Fibroblast of skin of right quadriceps (primary cell): ENCODE measurements around the gene SERPINA3.
"Not testable (repeated sequence)": the region's sequence is repeated elsewhere in the genome, so short reads cannot be mapped to it uniquely, and the experiment has no call there.

Experiments used
- DNase-seq: peaks from one replicate; pipeline ENCODE4 v3.0.0-alpha.2; 2013

Gene SERPINA3

GRCh38 chr14:94636744-94637412, 24.7 kb downstream of the SERPINA3 start:
- no peak for DNase-seq

DNA sequence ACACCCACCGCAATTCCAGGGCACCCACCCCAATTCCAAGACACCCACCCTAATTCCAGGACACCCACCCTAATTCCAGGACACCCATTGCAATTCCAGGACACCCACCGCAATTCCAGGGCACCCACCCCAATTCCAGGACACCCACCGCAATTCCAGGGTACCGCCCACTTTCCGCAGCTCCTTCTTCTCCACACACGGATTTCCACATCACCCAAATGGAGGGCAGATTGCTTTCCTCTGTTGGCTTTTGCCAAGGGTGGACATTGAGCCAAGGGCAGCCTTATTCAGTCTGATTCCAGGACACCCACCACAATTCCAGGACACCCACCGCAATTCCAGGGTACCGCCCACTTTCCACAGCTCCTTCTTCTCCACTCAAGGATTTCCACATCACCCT, 25.6 kb downstream of the SERPINA3 start:
- not testable (repeated sequence) for DNase-seq

DNA sequence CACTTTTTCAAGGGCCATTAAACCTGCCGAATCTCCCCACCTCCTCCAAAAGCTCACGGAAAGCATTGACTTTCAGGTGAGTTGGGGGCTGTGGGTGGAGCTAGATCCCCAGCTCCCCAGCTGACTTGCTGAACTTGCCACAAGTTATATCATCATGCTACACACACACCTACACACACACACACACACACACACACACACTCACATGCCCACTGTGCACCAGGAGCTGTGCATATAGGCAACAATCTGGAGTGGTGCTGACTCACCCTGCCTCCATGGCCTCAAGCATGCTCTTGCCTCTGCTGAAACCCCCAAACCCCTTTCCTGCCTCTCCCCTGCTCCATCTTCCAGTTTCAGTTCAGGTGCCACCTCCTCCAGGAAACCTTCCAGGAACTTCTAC, 26.1 kb downstream of the SERPINA3 start:
- no peak for DNase-seq

GRCh38 chr14:94638961-94639817, 27.0 kb downstream of the SERPINA3 start:
- no peak for DNase-seq

GRCh38 chr14:94640721-94641631, 28.8 kb downstream of the SERPINA3 start:
- DNase-seq = no peak

DNA sequence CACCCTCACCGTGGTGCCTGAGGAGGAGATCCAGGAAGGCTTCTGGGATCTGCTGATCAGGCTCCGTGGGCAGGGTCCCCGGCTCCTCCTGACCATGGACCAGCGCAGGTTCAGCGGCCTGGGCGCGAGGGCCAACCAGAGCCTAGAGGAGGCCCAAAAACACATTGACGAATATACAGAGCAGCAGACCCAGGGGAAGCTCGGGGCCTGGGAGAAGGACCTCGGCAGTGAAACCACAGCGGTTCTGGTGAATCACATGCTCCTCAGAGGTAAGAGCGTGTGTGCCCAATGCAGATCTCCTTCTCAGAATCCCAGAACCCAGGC, 29.4 kb downstream of the SERPINA3 start:
- no peak for DNase-seq

- no peak for DNase-seq
Observed at GRCh38 chr14:94643316-94644101, 31.3 kb downstream of the SERPINA3 start.

GRCh38 chr14:94644102-94644535, 31.9 kb downstream of the SERPINA3 start:
- DNase-seq = no peak

DNA sequence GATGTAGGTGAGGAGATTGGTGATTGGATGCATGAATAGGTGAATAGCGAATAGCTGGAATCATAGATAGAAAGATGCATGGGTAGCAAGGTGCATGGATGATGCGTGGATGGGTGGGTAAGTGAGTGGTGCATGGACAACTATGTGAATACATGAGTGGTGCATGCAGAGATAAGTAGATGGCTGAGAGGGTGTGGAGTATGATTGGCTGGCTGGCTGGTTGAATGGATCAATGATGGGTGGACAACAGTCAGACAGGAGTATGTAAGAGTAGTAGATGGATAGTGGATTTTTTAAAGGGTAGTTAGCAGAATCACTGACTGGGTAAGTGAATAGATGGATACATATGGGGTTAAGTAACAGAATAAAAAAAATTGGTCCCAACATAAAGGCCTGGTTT, 33.9 kb downstream of the SERPINA3 start:
- DNase-seq = no peak

GRCh38 chr14:94646481-94646880, 34.3 kb downstream of the SERPINA3 start:
- DNase-seq = peak; percentile 32

GRCh38 chr14:94648801-94649200, 36.6 kb downstream of the SERPINA3 start:
- no peak for DNase-seq

DNA sequence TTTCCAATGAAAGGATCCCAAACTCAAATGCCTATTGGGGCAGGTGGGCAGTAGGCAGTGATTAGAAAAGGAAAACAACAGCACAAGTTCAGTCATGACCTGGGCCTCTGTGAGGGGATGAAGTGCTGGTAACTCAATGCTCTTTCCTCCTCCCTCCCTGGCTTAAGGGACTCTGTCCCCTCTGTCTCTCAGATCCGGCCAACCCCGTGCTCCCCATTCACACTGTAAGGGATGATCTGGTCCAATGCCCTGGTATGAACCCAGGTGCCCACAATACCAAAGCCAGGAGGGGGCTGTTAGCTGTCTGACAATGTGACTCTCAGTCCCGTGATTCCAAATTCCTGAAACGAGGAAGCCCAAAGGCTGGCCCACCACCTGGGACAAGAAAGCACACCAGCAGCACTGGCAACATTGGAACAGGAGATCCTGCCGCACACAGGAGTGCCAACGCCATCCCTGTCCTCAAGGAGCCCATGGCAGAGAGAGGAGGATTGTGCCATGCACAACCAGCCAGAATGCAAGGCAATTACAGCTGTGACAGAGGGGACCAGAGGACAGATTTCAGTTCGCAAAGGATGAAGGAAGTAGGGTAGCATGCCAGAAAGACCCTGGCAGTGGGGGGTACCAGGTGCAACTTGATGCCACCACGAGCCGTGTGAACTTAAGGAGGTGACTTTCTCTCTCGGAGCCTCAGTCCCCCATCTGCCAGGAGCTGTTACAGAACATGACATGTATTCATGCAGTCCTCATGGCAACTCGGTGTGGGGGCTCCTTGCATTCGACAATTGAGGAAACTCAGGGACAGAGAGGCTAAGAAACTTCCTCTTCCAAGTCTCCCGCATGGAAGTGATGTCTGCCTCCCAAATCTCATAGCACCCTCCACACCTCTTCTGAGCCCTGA, 37.6 kb downstream of the SERPINA3 start:
- no peak for DNase-seq

- no peak for DNase-seq
Observed at GRCh38 chr14:94650444-94650775, 38.2 kb downstream of the SERPINA3 start.

- no peak for DNase-seq
Observed at GRCh38 chr14:94650806-94651805, 38.9 kb downstream of the SERPINA3 start.

DNA sequence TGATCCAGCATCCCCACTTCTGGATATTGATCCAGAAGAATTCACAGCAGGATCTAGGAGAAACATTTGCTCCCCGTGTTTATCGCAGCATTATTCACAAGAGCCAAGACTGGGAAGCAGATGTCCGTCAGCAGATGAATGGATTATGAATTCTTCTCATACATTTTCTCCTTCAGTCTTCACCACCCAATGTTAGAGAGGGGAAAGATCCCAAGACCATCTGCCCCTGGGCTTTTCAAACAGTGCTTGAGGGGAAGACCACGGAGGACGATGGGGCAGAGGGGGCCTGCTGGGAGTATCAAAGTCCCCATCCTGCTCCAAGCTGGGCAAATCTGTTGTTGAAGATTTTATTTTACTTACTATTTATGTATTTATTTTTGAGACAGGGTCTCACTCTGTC, 41.1 kb downstream of the SERPINA3 start:
- DNase-seq = no peak

DNA sequence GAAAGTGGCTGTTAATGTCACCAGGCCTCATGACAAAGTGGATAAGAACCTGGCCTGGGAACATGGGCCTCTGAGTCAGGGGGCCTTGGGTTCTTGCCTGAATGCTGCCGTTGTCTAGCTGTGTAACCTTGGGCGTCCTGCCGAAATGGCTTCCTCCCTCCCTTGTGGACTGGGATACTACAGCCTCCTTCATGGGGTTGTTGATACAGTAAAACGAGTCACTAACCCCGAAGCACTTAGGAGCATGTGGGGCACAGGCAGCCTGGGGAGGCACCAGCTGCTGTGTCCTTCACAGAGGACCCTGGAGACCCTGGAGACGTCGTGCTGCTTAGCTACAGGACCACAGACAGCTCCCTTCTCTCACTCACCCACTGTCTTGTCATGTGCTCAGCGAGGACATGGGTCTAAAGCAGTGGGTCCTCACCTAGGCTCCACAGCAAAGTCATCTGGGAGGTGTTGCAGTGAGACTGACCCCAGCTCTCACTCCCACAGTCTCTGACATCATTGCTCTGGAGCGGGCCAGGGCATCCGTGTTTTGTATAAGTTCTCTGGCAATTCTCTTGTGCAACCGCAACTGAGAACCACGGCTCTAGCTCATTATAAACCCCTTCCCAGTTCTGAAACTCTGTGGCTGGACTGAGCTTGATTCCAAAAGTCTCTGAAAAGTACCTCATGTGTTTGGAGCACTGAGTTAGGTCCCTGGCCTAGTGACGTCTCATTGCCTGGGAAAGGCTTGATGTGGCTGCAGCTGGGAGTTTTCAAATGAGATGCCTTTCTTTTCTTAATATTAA, 42.1 kb downstream of the SERPINA3 start:
- no peak for DNase-seq

DNA sequence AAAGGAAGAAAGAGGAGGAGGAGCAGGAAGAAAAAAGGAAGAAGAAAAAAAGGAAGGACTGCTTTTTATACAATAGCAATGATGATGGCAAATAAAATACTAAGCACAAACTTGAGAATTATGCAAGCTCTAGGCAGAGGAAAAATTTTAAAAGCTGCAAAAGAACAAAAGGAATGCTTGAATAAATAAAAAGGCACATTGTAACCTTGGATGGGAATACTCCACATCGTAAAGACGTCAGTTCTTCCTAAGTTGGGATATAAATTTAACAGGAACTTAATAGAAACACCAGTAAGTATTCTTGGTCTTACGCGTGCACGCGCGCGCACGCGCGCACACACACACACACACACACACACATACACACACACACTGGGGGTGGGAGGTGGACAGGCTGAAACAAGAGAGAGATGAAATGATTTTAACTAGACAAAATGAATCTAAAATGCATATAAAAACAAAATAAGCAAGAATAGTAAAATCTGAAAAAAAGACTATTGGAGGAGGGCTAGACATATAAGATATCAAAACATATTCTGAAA, 43.0 kb downstream of the SERPINA3 start:
- DNase-seq = peak; percentile 34

- DNase-seq = no peak
Observed at GRCh38 chr14:94656043-94656442, 43.9 kb downstream of the SERPINA3 start.

DNA sequence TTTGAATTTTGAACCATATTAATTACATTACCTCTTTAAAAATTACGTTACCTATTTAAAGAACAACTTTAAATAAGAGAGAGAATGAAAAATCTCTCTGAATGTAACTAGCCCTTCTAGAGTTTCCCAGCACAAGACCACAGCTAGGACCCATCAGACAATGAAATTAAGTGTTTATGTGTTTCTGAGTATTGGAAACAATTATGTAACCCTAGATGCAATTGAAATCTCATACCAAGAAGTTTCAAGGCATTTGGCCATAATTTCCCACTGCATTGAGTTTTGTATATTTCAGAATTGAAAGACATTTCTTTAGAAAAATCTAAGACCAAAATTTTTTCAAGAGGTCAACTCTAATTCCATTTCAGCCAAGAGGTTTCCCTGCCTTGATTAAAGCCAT, 47.1 kb downstream of the SERPINA3 start:
- DNase-seq = no peak
